ENCODE results near the gene KIAA0513.

DNA sequence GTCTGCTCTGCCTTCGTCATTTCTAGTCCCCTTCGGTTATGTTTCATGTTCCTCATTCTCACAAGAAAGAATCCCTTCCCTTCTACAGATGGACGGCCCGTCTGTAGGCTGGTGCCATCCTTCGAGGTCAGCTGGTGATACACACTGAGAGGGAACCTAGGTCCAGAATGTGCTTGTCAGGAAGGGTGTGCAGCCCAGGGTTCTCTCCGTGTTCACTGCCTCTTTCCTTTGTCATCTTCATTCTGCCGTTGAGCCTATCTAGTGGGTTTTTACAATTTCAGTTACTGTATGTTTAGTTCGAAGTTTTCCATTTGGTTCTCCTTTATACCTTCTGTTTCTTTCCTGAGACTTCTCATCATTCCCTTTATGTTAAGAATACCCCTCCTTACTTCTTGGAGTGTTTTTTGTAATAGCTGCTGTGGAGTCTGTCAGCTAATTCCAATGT lies 18.9 kb downstream of the KIAA0513 start:
- TF ChIP-seq, protein P1, sequence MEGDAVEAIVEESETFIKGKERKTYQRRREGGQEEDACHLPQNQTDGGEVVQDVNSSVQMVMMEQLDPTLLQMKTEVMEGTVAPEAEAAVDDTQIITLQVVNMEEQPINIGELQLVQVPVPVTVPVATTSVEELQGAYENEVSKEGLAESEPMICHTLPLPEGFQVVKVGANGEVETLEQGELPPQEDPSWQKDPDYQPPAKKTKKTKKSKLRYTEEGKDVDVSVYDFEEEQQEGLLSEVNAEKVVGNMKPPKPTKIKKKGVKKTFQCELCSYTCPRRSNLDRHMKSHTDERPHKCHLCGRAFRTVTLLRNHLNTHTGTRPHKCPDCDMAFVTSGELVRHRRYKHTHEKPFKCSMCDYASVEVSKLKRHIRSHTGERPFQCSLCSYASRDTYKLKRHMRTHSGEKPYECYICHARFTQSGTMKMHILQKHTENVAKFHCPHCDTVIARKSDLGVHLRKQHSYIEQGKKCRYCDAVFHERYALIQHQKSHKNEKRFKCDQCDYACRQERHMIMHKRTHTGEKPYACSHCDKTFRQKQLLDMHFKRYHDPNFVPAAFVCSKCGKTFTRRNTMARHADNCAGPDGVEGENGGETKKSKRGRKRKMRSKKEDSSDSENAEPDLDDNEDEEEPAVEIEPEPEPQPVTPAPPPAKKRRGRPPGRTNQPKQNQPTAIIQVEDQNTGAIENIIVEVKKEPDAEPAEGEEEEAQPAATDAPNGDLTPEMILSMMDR (IDR thresholded peaks at IDR 0.05): no peak
- TF ChIP-seq MXD4 (CRISPR knock-in tag; IDR thresholded peaks at IDR 0.05; ENCODE audit: borderline replicate concordance) (no peak), RELA (CRISPR knock-in tag; IDR thresholded peaks at IDR 0.05; ENCODE audit: borderline replicate concordance) (no peak), TP53 (CRISPR knock-in tag; IDR thresholded peaks at IDR 0.05) (no peak)
- TF ChIP-seq, protein P2, sequence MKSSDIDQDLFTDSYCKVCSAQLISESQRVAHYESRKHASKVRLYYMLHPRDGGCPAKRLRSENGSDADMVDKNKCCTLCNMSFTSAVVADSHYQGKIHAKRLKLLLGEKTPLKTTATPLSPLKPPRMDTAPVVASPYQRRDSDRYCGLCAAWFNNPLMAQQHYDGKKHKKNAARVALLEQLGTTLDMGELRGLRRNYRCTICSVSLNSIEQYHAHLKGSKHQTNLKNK (CRISPR knock-in tag; IDR thresholded peaks at IDR 0.05): no peak

All from WTC11 (cell line).